HG03103 (cell line): ENCODE measurements around the gene HHIP.
"Not testable (repeated sequence)": the region's sequence is repeated elsewhere in the genome, so short reads cannot be mapped to it uniquely, and the experiment has no call there.

Source experiments
- ATAC-seq: cut with Tn5 transposase; IDR thresholded peaks from one replicate; pipeline ENCODE4 v1.9.1; 2021; ENCODE audit warnings: low read depth; ENCODE audit not compliant: unreplicated experiment

Gene HHIP

DNA sequence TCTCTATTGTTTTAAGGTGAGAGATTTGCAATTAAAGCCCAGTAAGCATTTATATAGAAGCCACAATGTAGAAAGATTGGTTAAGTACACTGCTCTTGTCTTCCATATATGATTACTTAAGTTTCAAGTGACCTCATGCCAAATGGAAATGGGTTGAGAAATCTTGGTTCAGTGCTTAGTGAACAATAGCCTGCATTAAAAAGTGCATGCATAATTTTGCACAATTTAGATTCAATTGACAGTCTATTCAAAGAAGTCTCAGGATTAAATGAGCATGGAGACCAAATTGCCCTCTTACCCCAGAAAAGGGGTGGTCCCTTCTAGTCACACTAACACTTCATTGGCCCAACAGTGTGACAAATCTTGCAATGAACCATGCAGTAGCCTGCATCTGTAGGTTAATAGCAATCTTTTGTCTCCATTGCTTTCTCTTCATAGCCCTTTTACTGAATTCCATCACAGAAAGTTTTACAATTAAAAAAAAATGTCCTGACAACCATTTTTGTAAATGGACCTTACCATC is 93.6 kb downstream of the HHIP start:
- no peak for ATAC-seq

DNA sequence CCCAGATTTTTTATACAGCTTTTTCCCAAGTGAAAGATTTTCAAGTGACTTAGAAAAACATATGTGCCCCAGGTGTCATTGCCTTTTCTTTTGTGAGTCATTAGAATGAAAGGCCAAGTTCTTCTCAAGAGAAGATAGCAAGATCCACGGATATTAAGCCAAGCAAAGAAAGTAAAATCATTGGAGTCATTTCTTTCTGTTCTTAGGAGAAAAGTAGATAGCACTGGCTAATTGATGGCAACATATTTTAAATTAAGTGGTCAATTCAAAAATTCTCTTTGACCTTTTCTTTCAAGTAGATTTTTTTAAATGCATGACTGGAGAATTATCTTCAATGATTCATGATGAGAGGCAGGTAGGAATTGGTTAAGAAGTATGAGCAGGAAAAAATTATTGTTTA is 94.4 kb downstream of the HHIP start:
- no peak for ATAC-seq

DNA sequence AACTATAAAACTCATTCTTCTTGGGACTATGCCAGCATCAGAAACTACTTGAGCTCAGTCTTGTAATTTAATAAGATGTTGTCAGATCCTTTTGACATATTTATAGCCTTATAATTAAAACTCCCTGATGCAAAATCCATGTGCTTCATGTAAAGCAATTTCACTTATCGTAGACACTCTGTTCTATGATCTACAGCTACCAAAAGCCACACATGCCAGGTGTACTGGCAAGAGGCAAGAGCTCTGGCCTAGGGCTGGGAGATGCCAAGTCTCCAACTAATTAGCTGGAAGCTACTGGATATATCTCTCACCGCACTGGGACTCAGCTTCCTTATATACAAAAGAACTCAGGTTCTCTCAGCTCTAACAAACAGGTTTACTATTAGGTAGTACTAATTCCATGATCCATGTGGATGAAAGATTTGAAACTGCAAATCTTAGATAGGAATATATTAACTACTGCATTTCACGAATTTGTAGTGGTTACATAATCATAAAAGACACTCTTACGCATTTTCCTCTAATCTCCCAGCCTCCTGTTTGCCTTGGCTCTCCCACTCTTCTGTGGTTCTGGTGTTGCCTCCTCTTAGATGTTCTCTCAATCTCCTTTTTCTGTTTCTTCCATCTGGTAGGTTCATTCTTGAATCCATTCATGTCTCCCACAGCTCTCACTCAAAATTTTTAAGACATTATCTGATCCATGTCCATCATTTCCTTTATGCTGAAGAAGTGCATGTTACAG is 103.0 kb downstream of the HHIP start:
- no peak for ATAC-seq

DNA sequence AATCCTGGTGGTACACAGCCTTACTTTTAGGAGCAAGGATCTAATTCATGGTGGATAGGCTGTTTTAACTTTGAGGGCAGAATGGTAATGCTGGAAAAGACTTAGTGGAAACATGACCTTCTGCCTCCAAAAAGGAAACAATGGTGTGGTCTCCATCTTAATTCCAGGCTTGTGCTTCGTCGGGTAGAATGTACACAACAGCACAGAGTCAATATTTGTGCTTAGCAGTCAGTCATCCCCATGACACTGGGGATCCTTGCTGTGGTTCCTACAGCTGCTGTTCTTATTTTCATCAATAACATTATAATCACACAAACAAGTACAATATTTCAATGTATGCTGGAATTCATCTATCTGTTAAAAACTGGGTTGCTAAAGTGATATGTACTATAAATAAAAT is 104.4 kb downstream of the HHIP start:
- ATAC-seq = no peak

DNA sequence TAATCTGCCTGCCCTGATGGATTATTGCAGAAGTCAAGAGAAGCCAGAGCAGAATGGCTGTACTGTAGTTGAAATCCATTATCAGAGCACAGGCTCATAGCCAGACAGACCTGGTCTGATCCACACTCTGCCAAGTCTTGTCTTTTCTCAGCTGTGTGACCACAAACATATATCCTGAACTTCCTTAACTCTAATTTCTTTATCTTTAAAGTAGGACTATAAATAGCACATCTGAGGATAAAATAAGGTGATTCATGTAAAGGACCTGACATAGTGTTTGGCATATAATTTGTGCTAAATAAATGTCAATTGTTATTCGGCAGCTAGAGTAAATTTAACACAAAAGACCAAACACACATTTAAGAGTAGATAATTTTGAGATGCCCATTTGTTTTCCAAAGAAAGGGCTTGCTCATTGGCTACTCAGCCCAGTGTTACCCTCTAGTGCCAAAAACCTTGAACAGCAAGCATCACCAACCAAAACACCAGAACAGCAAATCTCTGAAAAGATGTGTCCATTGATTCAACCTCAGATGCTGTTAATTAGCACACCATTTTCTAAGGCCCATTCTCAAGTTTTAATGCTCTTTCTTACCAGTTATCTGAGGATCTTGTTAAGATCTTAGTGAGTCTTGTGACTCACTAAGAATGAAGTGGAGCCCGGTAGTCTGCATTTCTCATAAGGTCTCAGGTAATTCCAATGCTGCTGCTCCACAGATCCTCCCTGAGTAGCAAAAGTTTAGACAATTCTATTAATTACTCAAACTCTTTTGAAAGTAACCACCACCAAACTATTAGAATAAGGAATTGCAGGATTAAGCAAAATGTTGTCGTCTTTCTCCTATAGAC is 108.8 kb downstream of the HHIP start:
- no peak for ATAC-seq

DNA sequence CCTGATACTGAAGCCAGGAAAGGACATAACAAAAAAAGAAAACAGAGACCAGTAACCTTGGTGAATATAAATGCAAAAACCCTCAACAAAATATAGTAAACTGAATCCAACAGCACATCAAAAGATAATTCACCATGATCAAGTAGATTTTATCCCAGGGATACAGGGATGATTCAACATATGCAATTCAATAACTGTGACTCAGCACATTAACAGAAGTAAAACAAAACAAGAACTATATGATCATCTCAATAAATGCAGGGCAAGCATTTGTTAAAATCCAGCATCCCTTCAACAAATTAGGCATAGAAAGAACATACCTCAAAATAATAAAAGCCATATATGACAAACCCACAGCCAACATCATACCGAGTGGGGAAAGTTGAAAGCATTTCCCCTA is 112.0 kb downstream of the HHIP start:
- no peak for ATAC-seq

DNA sequence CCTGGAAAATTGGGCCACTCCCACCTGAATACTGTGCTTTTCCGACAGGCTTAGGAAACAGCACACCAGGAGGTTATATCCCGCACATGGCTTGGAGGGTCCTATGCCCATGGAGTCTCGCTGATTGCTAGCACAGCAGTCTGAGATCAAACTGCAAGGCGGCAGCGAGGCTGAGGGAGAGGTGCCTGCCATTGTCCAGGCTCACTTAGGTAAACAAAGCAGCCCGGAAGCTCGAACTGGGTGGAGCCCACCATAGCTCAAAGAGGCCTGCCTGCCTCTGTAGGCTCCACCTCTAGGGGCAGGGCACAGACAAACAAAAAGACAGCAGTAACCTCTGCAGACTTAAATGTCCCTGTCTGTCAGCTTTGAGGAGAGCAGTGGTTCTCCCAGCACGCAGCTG is 122.9 kb downstream of the HHIP start:
- not testable (repeated sequence) for ATAC-seq

DNA sequence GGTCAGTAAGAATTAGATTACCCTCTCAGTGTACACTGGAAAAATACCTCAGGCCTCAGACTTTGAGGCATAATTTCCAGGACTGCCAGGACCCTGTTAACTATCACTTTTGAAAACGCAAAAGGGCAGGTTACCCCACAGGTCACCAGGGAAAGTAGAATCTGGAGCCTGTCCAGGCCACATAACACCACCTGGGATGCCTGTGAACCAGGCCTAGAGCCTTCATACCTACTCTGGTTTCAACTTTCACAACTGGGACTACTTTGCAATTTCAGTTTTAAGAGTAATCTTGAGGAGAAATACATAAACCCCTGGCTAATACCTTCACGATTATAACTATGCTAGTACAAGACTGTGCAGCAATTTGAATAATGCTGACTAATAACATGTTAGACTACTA is 132.4 kb downstream of the HHIP start:
- no peak for ATAC-seq

DNA sequence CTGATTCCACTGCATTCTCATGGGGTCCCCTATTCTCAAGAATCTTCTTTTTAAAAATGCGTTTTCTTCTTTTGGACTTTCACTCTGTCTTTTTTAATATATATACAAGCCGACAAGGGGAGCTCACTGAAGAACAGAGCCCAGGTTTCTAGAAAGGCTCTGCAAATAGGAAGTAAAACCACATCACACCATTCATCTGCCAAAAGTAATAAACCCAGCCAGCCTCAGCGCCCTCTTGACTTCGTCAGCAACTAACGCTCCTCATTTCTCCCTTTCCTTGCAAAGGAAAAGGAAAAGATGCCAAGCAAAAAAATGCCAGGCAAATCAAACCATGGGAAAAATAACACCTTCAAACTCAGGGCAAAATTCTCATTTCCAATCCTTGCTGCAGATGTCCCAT is 136.4 kb downstream of the HHIP start:
- no peak for ATAC-seq

DNA sequence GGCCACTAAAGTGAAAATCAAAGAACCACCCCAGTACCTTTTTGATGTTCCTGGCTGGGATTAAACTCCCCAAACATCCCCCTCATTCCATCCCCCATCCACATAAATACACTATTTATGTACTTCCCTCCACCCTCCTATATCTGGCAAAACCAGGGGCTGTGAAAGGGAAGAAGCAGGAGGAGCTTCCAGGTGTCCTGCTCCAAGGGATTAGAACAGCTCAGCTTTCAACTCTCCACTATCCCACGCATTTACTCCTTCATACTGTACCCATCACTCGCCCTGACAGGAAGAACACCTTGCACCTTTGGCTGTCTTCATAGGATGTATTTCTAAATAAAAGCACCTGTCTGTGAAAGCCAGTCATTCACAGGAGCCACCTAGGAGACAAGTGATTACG is 140.0 kb downstream of the HHIP start:
- no peak for ATAC-seq

DNA sequence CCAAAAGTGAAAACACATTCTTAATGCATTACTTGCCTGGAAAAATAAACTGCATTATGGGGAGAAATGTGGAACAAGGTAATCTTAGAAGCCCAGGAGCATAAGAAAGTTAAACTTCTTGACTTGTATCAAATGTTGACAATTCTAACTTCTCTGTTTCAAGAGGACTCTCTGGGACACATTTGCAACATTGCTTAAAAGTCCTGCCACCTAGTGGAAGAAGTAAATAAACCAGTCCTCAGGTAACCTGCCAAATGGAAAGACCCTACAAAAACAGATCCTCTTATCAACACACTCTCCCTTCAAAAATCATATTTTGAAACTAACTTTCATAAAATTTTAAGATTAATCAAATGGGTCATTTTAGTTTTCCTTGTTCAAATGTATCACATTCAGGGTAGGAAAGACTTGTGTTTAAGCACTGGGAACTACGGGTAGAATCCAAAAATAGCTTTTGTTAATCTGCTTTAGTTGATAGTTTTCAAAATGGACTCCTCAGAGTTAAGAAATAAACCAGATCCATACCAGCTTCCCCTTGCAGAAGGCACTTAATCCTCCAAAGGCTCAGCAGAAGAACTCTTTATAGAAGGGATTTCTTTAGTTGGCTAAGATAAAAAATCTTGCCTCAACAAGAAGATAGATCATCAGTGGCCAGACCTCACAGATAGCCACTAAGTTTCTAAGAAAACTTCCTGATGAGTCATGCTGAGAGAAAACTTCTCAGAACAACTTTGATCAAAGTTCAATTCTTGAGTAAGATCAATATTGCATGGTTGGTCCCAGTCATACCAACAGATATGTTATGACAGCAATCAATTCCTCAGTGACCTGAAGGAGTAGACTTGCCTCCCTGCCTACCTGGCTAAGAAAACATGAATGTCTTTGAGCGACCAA is 141.7 kb downstream of the HHIP start:
- peak; percentile 68 for ATAC-seq

DNA sequence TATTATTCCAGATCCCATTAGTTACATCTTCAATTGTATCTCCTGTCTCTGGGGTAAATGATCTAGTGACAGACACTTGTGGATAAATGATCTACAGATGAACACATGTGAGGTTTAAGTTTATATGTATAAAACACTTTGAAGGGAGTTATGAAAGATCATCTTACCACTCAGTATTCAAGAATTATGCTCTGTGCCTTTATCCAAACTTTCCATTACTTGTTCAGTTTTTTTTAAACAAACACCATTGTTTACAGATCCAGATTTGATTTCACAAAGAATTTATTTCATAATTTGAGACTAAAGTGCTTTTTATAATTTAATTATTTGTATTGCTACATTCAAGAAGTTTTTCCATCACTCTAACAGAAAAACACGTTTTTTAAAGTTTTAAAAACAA is 142.5 kb downstream of the HHIP start:
- ATAC-seq = no peak

DNA sequence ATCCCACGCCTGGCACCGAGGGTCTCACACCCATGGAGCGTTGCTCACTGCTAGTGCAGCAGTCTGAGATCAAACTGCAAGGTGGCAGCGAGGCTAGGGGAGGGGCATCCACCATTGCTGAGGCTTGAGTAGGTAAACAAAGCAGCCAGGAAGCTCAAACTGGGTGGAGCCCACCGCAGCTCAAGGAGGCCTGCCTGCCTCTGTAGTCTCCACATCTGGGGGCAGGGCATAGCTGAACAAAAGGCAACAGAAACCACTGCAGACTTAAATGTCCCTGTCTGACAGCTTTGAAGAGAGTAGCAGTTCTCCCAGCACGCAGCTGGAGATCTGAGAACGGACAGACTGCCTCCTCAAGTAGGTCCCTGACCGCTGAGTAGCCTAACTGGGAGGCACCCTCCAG is 146.0 kb downstream of the HHIP start:
- not testable (repeated sequence) for ATAC-seq
